Measurements from ENCODE around the gene C11orf24.
"Not testable (repeated sequence)": the region's sequence is repeated elsewhere in the genome, so short reads cannot be mapped to it uniquely, and the experiment has no call there.

The C11orf24 gene

GRCh38 chr11:68257477-68258362 is 14.1 kb downstream of the C11orf24 start:
- H3K27ac ChIP-seq, result no peak overlapping the region

GRCh38 chr11:68256331-68256741 is 15.4 kb downstream of the C11orf24 start:
- DNase-seq (ENCODE audit: low read depth, low spot score), result no peak
- no peak overlapping the region for H3K27ac ChIP-seq

More at GRCh38 chr11:68257477-68258362, 14.1 kb downstream of the C11orf24 start:
- no peak for DNase-seq (ENCODE audit: low read depth, low spot score)

GRCh38 chr11:68255526-68255925 is 16.2 kb downstream of the C11orf24 start:
- no peak overlapping the region for H3K27ac ChIP-seq
- DNase-seq (ENCODE audit: low read depth, low spot score), result no peak

- no peak for DNase-seq (ENCODE audit: low read depth, low spot score)
- H3K27ac ChIP-seq, result no peak overlapping the region
These were observed 17.4 kb downstream of the C11orf24 start for GRCh38 chr11:68254421-68254820.

- no peak for DNase-seq (ENCODE audit: low read depth, low spot score)
These were observed 20.0 kb downstream of the C11orf24 start for GRCh38 chr11:68251765-68252164.

GRCh38 chr11:68244912-68245311 is 26.9 kb downstream of the C11orf24 start:
- not testable (repeated sequence) for DNase-seq (ENCODE audit: low read depth, low spot score); H3K27ac ChIP-seq

More at GRCh38 chr11:68251765-68252164, 20.0 kb downstream of the C11orf24 start:
- H3K27ac ChIP-seq, result no peak overlapping the region

- not testable (repeated sequence) for DNase-seq (ENCODE audit: low read depth, low spot score); H3K27ac ChIP-seq
These were observed 27.9 kb downstream of the C11orf24 start for GRCh38 chr11:68243847-68244246.

- no peak overlapping the region for H3K27ac ChIP-seq
- no peak for DNase-seq (ENCODE audit: low read depth, low spot score)
These were observed 29.2 kb downstream of the C11orf24 start for GRCh38 chr11:68242616-68243015.

- no peak overlapping the region for H3K27ac ChIP-seq
- DNase-seq (ENCODE audit: low read depth, low spot score), result no peak
These were observed 40.2 kb downstream of the C11orf24 start for GRCh38 chr11:68231621-68232020.

GRCh38 chr11:68229601-68230000 is 42.2 kb downstream of the C11orf24 start:
- no peak for DNase-seq (ENCODE audit: low read depth, low spot score)
- no peak overlapping the region for H3K27ac ChIP-seq

- DNase-seq (ENCODE audit: low read depth, low spot score), result no peak
- H3K27ac ChIP-seq, result no peak overlapping the region
These were observed 45.4 kb downstream of the C11orf24 start for GRCh38 chr11:68226421-68226820.

- no peak for DNase-seq (ENCODE audit: low read depth, low spot score)
- no peak overlapping the region for H3K27ac ChIP-seq
These were observed 47.2 kb downstream of the C11orf24 start for GRCh38 chr11:68224606-68225005.

GRCh38 chr11:68223275-68223674 is 48.5 kb downstream of the C11orf24 start:
- H3K27ac ChIP-seq, result no peak overlapping the region
- DNase-seq (ENCODE audit: low read depth, low spot score), result no peak

GRCh38 chr11:68221406-68221805 is 50.4 kb downstream of the C11orf24 start:
- no peak for DNase-seq (ENCODE audit: low read depth, low spot score)
- no peak overlapping the region for H3K27ac ChIP-seq

GRCh38 chr11:68216171-68216938 is 55.4 kb downstream of the C11orf24 start:
- no peak for DNase-seq (ENCODE audit: low read depth, low spot score)
- H3K27ac ChIP-seq, result peak overlapping the region; percentile 6

- peak overlapping the region; percentile 6 for H3K27ac ChIP-seq
- DNase-seq (ENCODE audit: low read depth, low spot score), result no peak
These were observed 56.1 kb downstream of the C11orf24 start for GRCh38 chr11:68215524-68216170.

GRCh38 chr11:68215087-68215445 is 56.7 kb downstream of the C11orf24 start:
- no peak overlapping the region for H3K27ac ChIP-seq
- no peak for DNase-seq (ENCODE audit: low read depth, low spot score)

GRCh38 chr11:68214173-68215086 is 57.3 kb downstream of the C11orf24 start:
- H3K27ac ChIP-seq, result peak overlapping the region; percentile 97
- no peak for DNase-seq (ENCODE audit: low read depth, low spot score)

GRCh38 chr11:68213555-68214172 is 58.1 kb downstream of the C11orf24 start:
- DNase-seq (ENCODE audit: low read depth, low spot score), result peak; percentile 85
- peak overlapping the region; percentile 97 for H3K27ac ChIP-seq
